OCI-LY3 (cell line): ENCODE data around the gene LILRB1.

Experiments
- H2AFZ ChIP-seq: fragments of 200-600, 300-600 bp; shearing (Covaris generic); 2 replicates; pipeline ENCODE4 v1.6.0; 2014; ENCODE audit warnings: antibody characterized with exemption, low read depth, low read length
- H3K27ac ChIP-seq: fragments of 200-600, 300-600 bp; sonication (generic); 2 replicates; pipeline ENCODE4 v1.5.1; 2014; ENCODE audit warnings: mild to moderate bottlenecking, low read length, moderate library complexity, mixed read lengths
- H3K27me3 ChIP-seq: fragments of 200-600, 300-600 bp; sonication (generic); 2 replicates; pipeline ENCODE4 v1.6.1; 2014; ENCODE audit warnings: low read depth, low read length, mixed read lengths
- H3K36me3 ChIP-seq: fragments of 200-600, 300-600 bp; sonication (generic); replicated peaks from 2 replicates; pipeline ENCODE3; 2014; ENCODE audit warnings: low read depth, low read length, mixed read lengths
- H3K4me1 ChIP-seq: fragments of 300-600, 200-600 bp; sonication (generic); 2 replicates; pipeline ENCODE4 v1.6.1; 2014; ENCODE audit warnings: low read length, mixed read lengths
- H3K4me2 ChIP-seq: fragments of 200-600, 300-600 bp; sonication (generic); 2 replicates; pipeline ENCODE4 v1.6.1; 2014; ENCODE audit warnings: low read length, mixed read lengths
- H3K4me3 ChIP-seq: fragments of 300-600, 200-600 bp; sonication (generic); 2 replicates; pipeline ENCODE4 v1.5.1; 2014; ENCODE audit warnings: antibody characterized with exemption, mild to moderate bottlenecking, low read length, moderate library complexity
- H3K79me2 ChIP-seq: fragments of 300-600, 200-600 bp; shearing (Covaris generic); 2 replicates; pipeline ENCODE4 v1.6.1; 2014; ENCODE audit warnings: mild to moderate bottlenecking, low read length, mixed read lengths
- H3K9ac ChIP-seq: fragments of 300-600, 200-600 bp; shearing (Covaris generic); 2 replicates; pipeline ENCODE4 v1.6.0; 2014; ENCODE audit warnings: mild to moderate bottlenecking, low read length, moderate library complexity
- H3K9me3 ChIP-seq: fragments of 200-600, 300-600 bp; shearing (Covaris generic); 2 replicates; pipeline ENCODE4 v1.6.1; 2014; ENCODE audit warnings: low read length, mixed read lengths; ENCODE audit not compliant: insufficient read depth
- H4K20me1 ChIP-seq: fragments of 200-600, 300-600 bp; sonication (generic); 2 replicates; pipeline ENCODE4 v1.6.1; 2016; ENCODE audit warnings: low read length, mixed read lengths; ENCODE audit not compliant: insufficient read depth
- CTCF ChIP-seq: fragments of 200-600, 300-600 bp; sonication (generic); IDR thresholded peaks from 2 replicates; pipeline ENCODE4 v1.5.1; 2014; ENCODE audit warnings: antibody characterized with exemption, low read length, low read depth
- EZH2phosphoT487 ChIP-seq: fragments of 200-600 bp; shearing (Covaris generic); IDR thresholded peaks from 2 replicates; pipeline ENCODE4 v1.6.1; 2018; ENCODE audit warnings: antibody characterized with exemption, mixed run types, low read depth

LILRB1 gene

GRCh38 chr19:54682306-54682856 lies 52.1 kb downstream of the LILRB1 start:
- Histone ChIP-seq H3K4me2 (peak overlapping the region; percentile 68), H3K9me3 (no peaks in the 10 kb centered on the region), H2AFZ (no peak overlapping the region), H3K36me3 (no peaks in the 10 kb centered on the region), H3K4me3 (peak overlapping the region; percentile 24; the same call in 1 of the 2 replicates), H3K27ac (no peak overlapping the region), H3K9ac (no peak overlapping the region), H4K20me1 (0 out of 2 replicates have a peak, but pooled peaks cover 4% of the 10 kb centered on the region), H3K27me3 (peaks cover 17% of the 10 kb centered on the region; the same call in 1 of the 2 replicates), H3K4me1 (peaks cover 25% of the 10 kb centered on the region), H3K79me2 (no peaks in the 10 kb centered on the region)
- no peak for TF ChIP-seq EZH2phosphoT487
- TF ChIP-seq CTCF = no peak

GRCh38 chr19:54684527-54684926 lies 54.2 kb downstream of the LILRB1 start:
- no peak overlapping the region for H3K9ac ChIP-seq
- H3K4me2 ChIP-seq = no peak overlapping the region
- H3K27me3 ChIP-seq = peaks cover 36% of the 10 kb centered on the region
- H3K27ac ChIP-seq = no peak overlapping the region
- no peak overlapping the region for H2AFZ ChIP-seq
- H3K4me1 ChIP-seq = peaks cover 25% of the 10 kb centered on the region
- H3K4me3 ChIP-seq = no peak overlapping the region
- H3K36me3 ChIP-seq = no peaks in the 10 kb centered on the region
- H3K79me2 ChIP-seq = no peaks in the 10 kb centered on the region
- TF ChIP-seq CTCF (no peak), EZH2phosphoT487 (no peak)
- 0 out of 2 replicates have a peak, but pooled peaks cover 4% of the 10 kb centered on the region for H4K20me1 ChIP-seq
- no peaks in the 10 kb centered on the region for H3K9me3 ChIP-seq
